RWPE2 (cell line): ENCODE results near the gene HPN.

Experiments used
- ATAC-seq: fragments of 200-7000 bp; cut with Tn5 transposase; 3 replicates; pipeline ENCODE4 v1.9.1; 2021; ENCODE audit warnings: low read depth
- DNase-seq: peaks from one replicate; pipeline ENCODE4 v3.0.0-alpha.2; 2020; ENCODE audit warnings: low spot score
- H3K27ac ChIP-seq: fragments of 450-650 bp; 2 replicates; pipeline ENCODE4 v1.5.1; 2017; ENCODE audit warnings: mild to moderate bottlenecking; ENCODE audit not compliant: poor library complexity, severe bottlenecking
- H3K27me3 ChIP-seq: fragments of 250-450 bp; sonication (Bioruptor Pico); 2 replicates; pipeline ENCODE4 v1.5.1; 2021; ENCODE audit warnings: mild to moderate bottlenecking, moderate library complexity; ENCODE audit not compliant: insufficient read depth, poor library complexity, severe bottlenecking
- H3K36me3 ChIP-seq: fragments of 250-450 bp; sonication (Bioruptor Pico); 2 replicates; pipeline ENCODE4 v1.5.1; 2020; ENCODE audit warnings: low read depth, mild to moderate bottlenecking, moderate library complexity
- H3K4me1 ChIP-seq: fragments of 250-450 bp; sonication (Bioruptor Pico); 2 replicates; pipeline ENCODE4 v1.5.1; 2021; ENCODE audit warnings: mild to moderate bottlenecking, moderate library complexity; ENCODE audit not compliant: insufficient read depth, poor library complexity, severe bottlenecking
- H3K4me3 ChIP-seq: fragments of 250-450 bp; sonication (Bioruptor Pico); 2 replicates; pipeline ENCODE4 v1.5.1; 2021; ENCODE audit warnings: mild to moderate bottlenecking, moderate library complexity; ENCODE audit not compliant: severe bottlenecking
- H3K9me3 ChIP-seq: fragments of 250-450 bp; sonication (Bioruptor Pico); 2 replicates; pipeline ENCODE4 v1.5.1; 2021; ENCODE audit warnings: mild to moderate bottlenecking, moderate library complexity; ENCODE audit not compliant: severe bottlenecking
- TF ChIP-seq, protein P1 (sequence below): fragments of 450-650 bp; IDR thresholded peaks from one replicate; pipeline ENCODE4 v1.5.1; 2017; ENCODE audit warnings: mild to moderate bottlenecking, moderate library complexity; ENCODE audit not compliant: poor library complexity, severe bottlenecking

Gene HPN

DNA sequence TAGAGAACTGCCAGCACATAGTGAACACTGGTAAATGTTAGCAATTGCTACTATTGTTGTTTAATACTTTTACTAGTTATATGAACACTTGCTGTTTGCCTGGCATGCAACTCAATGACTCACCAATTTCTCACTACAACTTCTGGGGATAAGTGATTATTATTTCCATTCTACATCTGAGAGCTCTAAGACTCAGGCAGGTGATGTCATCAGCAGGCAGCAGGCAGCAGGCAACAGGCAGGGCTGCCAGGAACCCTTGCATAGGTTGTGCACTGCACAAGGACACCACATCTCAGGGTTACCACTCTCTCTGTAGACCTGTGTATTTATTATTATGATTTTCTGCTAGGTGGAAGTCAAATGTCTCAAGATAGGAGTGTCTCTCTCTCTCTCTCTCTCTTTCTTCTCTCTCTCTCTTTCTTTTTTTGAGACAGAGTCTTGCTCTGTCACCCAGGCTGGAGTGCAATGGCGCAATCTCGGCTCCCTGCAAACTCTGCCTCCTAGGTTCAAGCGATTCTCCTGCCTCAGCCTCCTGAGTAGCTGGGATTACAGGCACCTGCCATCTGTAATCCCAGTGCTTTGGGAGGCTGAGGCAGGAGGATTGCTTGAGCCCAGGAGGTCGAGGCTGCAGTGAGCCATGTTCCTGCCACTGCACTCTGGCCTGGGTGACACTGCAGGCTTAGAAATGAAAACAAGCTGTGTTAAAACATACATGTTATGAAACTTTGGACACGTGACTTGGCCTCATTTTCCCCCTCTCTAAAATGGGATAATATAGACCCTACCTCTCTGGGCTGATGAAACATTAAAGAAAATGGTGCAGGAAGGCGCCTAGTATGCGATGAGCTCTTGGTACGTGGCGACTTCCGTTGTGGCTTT, 22.7 kb downstream of the HPN start:
- DNase-seq: no peak
- H3K36me3 ChIP-seq: no peaks in the 10 kb centered on the region
- no peak overlapping the region for H3K4me3 ChIP-seq
- H3K27ac ChIP-seq: no peak overlapping the region
- peaks cover 7% of the 10 kb centered on the region for H3K4me1 ChIP-seq
- no peaks in the 10 kb centered on the region for H3K27me3 ChIP-seq
- ATAC-seq: peak; percentile 51
- TF ChIP-seq, protein P1, sequence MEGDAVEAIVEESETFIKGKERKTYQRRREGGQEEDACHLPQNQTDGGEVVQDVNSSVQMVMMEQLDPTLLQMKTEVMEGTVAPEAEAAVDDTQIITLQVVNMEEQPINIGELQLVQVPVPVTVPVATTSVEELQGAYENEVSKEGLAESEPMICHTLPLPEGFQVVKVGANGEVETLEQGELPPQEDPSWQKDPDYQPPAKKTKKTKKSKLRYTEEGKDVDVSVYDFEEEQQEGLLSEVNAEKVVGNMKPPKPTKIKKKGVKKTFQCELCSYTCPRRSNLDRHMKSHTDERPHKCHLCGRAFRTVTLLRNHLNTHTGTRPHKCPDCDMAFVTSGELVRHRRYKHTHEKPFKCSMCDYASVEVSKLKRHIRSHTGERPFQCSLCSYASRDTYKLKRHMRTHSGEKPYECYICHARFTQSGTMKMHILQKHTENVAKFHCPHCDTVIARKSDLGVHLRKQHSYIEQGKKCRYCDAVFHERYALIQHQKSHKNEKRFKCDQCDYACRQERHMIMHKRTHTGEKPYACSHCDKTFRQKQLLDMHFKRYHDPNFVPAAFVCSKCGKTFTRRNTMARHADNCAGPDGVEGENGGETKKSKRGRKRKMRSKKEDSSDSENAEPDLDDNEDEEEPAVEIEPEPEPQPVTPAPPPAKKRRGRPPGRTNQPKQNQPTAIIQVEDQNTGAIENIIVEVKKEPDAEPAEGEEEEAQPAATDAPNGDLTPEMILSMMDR: no peak
- no peaks in the 10 kb centered on the region for H3K9me3 ChIP-seq

DNA sequence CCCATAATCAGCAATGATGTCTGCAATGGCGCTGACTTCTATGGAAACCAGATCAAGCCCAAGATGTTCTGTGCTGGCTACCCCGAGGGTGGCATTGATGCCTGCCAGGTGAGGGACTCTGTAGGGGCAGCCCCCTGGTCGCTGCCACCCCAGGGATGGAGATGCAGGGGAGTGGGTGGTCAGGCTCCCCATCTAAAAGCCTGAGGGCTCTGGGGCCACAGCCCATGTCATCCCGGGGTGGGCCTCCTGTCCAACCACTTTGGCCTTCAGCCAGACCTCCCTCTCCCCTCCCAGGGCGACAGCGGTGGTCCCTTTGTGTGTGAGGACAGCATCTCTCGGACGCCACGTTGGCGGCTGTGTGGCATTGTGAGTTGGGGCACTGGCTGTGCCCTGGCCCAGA, 24.1 kb downstream of the HPN start:
- DNase-seq: no peak
- Histone ChIP-seq H3K27ac (no peak overlapping the region), H3K27me3 (no peaks in the 10 kb centered on the region), H3K4me1 (peaks cover 7% of the 10 kb centered on the region), H3K36me3 (no peaks in the 10 kb centered on the region), H3K4me3 (no peak overlapping the region), H3K9me3 (no peaks in the 10 kb centered on the region)
- TF ChIP-seq, protein P1: no peak
- no peak for ATAC-seq

DNA sequence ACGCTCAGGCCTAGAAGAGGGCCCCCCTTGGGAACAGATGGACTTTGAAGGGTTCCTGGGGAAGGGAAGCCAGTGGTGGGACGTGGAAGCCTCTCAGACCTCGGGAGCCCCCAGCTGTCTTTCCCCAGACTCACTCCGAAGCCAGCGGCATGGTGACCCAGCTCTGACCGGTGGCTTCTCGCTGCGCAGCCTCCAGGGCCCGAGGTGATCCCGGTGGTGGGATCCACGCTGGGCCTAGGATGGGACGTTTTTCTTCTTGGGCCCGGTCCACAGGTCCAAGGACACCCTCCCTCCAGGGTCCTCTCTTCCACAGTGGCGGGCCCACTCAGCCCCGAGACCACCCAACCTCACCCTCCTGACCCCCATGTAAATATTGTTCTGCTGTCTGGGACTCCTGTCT, 24.6 kb downstream of the HPN start:
- no peaks in the 10 kb centered on the region for H3K27me3 ChIP-seq
- H3K4me1 ChIP-seq: peaks cover 7% of the 10 kb centered on the region
- TF ChIP-seq, protein P1: no peak
- no peaks in the 10 kb centered on the region for H3K9me3 ChIP-seq
- DNase-seq: no peak
- H3K36me3 ChIP-seq: no peaks in the 10 kb centered on the region
- no peak overlapping the region for H3K4me3 ChIP-seq
- ATAC-seq: no peak
- no peak overlapping the region for H3K27ac ChIP-seq

DNA sequence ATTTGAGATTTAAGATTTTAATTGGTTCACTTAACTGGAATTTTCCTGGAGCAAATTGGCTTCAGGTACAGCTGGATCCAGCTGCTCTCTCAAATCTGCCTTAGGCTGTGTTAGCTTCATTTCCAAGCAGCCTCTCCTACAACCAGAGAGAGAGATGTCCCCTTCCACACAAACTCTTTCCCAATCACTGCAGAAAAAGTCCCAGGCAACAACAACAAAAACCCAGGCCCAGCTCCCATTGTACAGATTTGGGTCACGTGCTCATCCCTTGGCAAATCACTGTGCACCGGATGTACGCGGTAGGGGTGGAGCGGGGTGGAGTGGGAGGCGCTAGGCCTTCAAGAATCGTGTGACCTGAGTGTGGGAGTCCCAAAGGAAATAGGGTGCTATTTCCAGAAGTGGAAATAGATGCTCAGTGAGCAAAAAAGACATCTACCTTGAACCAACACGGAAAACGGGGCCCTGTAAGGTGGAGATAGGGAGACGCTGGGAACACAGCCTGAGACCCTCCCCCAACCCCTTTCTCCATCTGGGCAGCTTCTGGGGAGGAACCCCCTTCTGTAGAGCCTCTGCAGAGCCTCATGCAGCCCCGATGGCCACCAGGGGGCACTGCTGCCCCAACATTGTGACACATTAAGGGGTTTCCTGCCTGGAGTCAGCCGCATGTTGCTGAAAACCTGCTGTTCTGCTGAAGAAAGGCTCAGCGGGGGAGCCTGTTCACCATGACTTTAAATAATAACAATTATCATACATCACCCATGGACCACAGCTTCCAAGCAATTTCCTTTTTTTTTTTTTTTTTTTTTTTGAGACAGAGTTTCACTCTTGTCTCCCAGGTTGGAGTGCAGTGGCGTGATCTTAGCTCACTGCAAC, 25.4 kb downstream of the HPN start:
- H3K27me3 ChIP-seq: no peaks in the 10 kb centered on the region
- H3K4me3 ChIP-seq: no peak overlapping the region
- TF ChIP-seq, protein P1: peak; percentile 83
- DNase-seq (no peak), ATAC-seq (peak; percentile 89)
- peaks cover 7% of the 10 kb centered on the region for H3K4me1 ChIP-seq
- H3K27ac ChIP-seq: no peak overlapping the region
- H3K9me3 ChIP-seq: no peaks in the 10 kb centered on the region
- no peaks in the 10 kb centered on the region for H3K36me3 ChIP-seq
